Activated naive CD8-positive, alpha-beta T cell treated with anti-CD3 and anti-CD28 coated beads, Interleukin-2, amount 50 U/mL, for 16 hours (primary cell): ENCODE measurements around the gene DNAI2.
"Not testable (repeated sequence)": the region's sequence is repeated elsewhere in the genome, so short reads cannot be mapped to it uniquely, and the experiment has no call there.

Experiments used
- DNase-seq: peaks from one replicate; pipeline ENCODE4 v3.0.0-alpha.2; 2020; ENCODE audit warnings: low read depth, low spot score

Gene DNAI2

DNA sequence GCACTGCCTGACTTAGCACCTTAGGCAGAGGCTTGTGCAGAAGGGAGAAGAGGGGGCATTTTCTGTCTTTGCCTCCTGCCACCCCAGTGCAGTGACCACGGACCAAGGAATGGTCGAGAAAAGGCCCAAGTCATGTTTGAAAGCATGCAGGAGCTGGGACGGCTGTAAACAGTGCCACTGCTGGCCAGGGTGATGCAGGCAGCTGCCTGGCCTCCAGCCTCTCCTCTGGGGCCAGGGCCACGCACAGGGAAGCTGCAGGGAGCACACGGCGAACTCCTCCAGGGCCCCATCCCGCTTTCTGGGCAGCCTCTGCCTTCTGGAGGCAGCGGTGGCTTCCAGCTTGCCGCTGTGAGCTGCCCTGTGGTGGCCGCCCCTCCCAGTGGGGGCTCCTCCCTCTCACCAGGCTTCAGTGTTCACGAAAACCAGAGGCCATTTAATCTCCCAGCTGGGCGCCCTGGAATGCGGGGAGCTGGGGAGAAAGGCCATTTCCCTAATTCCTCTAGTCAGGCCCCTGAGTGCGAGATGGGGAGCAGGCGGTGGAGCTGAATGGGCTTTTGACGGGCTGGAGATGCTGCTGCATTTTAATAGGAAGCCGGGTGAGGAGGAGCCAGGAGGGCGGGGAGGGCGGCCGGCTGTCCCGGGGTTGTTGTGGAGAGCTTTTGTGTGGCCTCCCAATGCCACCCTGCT lies 28.7 kb upstream of the DNAI2 start:
- no peak for DNase-seq

GRCh38 chr17:74245871-74246270 lies 28.2 kb upstream of the DNAI2 start:
- no peak for DNase-seq

GRCh38 chr17:74249590-74250270 lies 24.3 kb upstream of the DNAI2 start:
- DNase-seq: no peak

GRCh38 chr17:74250324-74250995 lies 23.6 kb upstream of the DNAI2 start:
- DNase-seq: no peak

GRCh38 chr17:74251051-74251450 lies 23.0 kb upstream of the DNAI2 start:
- no peak for DNase-seq

DNA sequence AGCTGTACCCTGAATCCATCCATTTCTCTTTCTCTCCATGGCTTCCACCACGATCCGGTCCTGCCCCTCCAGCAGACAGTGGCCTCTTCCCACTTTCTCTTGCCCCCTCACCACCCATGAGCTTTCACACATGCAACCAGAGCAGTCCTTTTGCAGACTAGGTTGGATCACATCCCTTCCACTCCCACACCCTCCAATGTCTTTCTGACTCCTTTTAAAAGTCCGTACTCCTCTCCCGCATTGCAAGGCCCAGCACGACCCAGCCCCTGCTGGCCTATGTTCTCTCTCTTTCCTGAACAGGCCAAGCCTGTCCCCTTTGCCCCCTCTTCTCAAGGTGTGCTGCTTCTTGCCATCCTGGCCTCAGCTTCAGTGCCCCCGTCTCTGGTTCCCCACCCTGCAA lies 22.5 kb upstream of the DNAI2 start:
- DNase-seq: no peak

GRCh38 chr17:74252211-74252610 lies 21.8 kb upstream of the DNAI2 start:
- no peak for DNase-seq

DNA sequence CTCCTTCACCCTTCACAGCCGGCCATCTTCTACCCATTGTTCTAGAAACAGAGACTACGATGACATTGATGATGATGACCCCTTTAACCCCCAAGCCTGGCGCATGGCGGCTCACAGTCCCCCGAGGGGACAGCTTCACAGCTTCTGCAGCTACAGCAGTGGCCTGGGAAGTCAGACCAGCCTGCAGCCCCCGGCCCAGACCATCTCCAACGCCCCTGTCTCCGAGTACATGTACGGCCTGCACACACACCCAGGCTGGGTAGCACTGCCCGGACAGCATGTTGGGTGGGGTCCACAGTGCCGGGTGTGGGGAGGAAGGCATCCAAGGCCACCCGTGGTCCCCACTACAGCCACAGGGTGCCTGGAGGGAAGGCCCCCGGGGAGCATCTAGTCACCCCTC lies 21.0 kb upstream of the DNAI2 start:
- no peak for DNase-seq

DNA sequence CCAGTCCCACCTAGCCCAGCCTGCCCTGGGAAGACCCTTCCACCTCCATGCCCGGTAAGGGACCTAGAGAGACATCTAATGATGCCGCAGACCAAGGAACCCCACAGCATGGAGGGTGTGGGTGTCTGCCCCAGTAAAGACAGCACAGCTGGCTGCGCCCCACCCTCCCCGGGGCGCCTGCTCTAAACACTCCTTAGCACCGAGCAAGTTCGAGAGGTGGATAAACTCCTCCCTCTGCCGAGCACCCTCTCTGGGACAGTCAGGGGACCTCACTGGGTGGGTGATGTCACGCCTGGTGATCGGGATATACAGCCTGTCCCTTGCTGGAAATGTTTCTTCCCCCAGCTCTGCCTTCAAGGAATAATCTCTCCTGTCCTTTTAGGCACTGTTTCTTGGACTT lies 16.7 kb upstream of the DNAI2 start:
- no peak for DNase-seq

DNA sequence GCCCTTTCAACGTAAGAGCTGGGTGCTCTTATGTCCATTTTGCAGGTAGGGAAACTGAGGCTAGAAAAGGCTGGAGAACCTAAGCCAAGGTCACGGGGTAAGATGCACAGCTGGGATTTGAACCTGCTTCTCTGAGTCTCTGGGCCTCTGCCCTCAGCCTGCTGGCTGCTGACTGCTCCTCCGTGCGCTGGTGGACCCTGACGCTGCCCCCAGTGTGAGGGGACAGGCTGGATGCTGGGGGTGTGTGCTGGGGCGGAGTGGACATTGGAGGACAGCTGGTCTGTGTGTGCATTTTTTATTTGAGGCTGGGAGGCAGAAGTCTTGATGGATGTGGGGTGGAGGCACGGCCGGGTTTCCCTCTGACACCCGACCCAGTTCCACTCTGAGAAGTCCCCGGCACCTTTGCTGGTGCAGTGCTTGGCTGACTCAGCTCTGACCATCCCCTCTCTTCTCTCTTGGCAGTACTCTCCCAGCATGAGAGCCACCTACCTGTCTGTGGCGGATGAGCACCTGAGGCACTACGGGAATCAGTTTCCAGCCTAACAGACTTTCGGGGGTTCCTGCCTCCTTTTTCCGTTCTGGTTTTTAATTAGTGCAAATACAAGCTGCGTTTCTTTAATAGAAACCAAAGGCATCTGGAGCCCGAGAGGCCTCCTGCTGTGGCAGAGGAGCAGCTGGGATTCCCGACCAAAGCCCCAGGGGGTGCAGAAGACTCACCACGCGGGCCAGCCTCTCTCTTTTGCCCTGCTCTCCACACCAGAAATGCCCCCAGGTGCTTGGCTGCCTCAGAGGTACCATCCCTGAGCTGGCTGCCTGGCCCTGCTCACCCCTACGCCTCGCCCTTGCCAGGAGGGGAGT lies 14.1 kb upstream of the DNAI2 start:
- no peak for DNase-seq

GRCh38 chr17:74260525-74260850 lies 13.5 kb upstream of the DNAI2 start:
- DNase-seq: no peak

DNA sequence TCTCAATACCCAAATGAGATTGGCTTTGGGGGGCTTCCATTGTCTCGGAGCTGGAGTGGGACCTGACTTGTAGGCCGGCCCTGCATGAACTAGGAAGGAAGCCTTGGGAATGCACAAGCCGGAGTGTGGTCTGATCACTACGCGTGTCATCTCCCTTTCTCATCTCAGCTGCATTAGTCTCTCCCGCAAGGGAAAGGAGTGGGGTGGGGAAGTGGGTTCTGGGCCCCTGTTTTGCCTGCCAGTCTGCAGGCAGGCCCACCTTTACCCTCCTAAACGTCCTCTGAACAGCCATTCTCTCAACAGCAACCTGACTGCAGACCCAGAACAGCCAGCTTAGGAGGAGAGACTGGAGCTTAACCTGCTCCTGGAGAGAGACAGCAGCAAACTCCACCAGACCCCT lies 11.4 kb upstream of the DNAI2 start:
- no peak for DNase-seq

- not testable (repeated sequence) for DNase-seq
Observed at GRCh38 chr17:74267054-74267453, 7.0 kb upstream of the DNAI2 start.

- DNase-seq: no peak
Observed at GRCh38 chr17:74267579-74267978, 6.5 kb upstream of the DNAI2 start.

DNA sequence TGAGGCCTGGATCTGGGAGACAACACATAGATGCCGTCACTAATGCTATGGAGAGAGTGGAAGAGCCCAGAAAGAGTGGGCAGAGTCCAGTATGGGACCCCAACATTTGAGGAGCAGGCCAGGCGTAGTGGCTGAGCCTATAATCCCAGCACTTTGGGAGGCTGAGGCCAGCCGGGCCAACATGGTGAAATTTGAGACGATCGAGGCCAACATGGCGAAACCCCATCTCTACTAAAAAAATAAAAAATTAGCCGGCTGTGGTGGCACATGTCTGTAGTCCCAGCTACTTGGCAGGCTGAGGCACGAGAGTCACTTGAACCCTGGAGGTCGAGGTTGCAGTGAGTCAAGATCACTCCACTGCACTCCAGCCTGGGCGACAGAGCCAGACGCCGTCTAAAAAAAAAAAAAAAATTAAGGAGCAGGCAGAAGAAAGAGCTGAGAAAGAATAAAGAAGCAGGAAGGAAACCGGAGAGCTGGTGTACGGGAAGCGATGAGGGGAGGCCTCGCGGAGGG lies 6.0 kb upstream of the DNAI2 start:
- no peak for DNase-seq

DNA sequence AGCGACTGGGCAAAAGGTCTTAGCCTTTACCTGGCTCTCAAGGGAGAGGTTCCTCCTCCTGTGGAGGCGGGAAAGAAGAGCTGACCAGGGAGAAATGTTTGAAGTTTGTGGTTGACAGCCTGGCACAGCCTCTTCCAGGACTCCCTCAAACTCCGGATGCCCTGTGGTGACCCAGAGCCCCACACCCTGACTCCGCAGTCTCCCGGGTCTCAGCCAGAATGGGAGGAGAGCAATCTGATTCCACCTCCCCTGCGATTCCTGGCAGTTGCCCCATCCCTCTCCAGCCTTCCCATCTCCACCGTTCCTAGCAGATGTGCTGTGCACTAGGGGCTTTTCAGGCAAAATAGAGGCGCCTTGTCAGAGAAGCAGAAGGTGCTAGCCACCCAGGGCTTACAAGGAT lies 5.5 kb upstream of the DNAI2 start:
- no peak for DNase-seq

GRCh38 chr17:74270333-74270732 lies 3.7 kb upstream of the DNAI2 start:
- no peak for DNase-seq

- no peak for DNase-seq
Observed at GRCh38 chr17:74271281-74271680, 2.8 kb upstream of the DNAI2 start.

GRCh38 chr17:74271901-74272561 lies 2.0 kb upstream of the DNAI2 start:
- DNase-seq: no peak

- no peak for DNase-seq
Observed at GRCh38 chr17:74272731-74273201, 1.3 kb upstream of the DNAI2 start.

GRCh38 chr17:74274709-74275340 lies 791 bp downstream of the DNAI2 start:
- no peak for DNase-seq
